Jurkat, Clone E6-1 (cell line): ENCODE results near the gene NDST1.

ENCODE experiments used
- DNase-seq: peaks from one replicate; pipeline ENCODE4 v3.0.0-alpha.2; 2011; ENCODE audit warnings: low read depth, low spot score
- H3K4me3 ChIP-seq: 2 replicates; pipeline ENCODE4 v1.5.1; 2011; ENCODE audit warnings: mild to moderate bottlenecking, low read length, control low read depth, moderate library complexity

The NDST1 gene

DNA sequence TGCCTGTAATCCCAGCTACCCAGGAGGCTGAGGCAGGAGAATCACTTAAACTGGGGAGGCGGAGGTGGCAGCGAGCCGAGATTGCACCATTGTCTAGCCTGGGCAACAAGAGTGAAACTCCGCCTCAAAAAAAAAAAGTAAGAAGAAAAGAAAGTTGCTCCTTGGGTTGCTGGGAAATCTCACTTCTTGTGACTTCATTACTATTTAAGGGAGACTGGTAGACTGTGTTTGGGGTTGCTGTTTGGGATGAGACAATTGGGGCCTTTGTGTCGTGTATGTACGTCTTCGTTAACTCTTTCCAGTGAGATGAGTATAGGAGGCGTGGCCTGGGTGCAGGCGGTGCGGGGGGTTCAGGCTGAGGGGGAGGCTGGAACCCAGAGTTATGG lies 11.6 kb downstream of the NDST1 start:
- DNase-seq, result no peak
- no peak overlapping the region for H3K4me3 ChIP-seq

DNA sequence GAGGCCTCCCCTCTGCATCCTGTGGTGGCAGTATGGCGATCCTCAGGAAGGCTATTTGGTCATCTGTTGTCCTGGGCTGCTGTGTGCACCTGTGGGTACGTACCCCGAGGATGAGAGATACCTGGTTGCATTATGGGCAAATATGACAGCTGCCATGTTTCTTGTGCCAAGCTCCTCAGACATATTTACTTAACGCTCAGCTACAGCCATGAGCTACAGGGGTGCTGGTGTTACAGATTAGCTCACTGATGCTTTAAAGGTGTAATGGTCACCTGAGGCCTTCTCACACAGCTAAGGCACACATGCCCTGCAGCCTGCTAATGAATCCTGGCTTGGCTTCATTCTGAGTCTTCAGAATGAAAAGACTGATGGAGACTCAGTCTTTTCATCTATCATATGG lies 12.0 kb downstream of the NDST1 start:
- no peak overlapping the region for H3K4me3 ChIP-seq
- no peak for DNase-seq

DNA sequence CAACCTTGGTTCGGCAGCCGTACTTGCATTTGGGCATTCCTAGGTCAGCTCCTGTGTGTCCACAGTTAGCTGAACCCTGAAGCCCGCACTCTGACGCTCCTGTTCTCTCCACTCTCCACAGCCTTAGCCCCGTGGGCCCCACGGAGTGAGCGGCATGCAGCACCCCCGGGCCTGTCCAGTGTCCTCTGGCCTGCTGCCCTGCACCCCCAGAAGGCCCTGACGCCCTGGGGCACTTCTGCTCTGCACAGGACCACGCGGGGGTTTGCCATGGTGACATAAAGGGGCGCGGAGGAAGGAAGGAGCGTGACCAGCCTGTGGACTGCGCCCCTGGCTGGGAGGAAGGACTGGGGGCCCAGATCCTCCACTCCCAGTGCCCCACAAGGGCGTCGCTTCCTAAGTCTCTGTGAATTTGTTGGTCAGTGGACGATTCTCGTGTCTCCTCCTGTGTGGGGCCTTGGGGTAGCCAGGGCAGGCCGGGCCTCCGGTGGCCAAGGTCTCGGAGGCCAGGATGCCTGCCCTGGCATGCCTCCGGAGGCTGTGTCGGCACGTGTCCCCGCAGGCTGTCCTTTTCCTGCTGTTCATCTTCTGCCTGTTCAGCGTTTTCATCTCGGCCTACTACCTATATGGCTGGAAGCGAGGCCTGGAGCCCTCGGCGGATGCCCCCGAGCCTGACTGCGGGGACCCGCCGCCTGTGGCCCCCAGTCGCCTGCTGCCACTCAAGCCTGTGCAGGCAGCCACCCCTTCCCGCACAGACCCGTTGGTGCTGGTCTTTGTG lies 13.0 kb downstream of the NDST1 start:
- no peak overlapping the region for H3K4me3 ChIP-seq
- no peak for DNase-seq

DNA sequence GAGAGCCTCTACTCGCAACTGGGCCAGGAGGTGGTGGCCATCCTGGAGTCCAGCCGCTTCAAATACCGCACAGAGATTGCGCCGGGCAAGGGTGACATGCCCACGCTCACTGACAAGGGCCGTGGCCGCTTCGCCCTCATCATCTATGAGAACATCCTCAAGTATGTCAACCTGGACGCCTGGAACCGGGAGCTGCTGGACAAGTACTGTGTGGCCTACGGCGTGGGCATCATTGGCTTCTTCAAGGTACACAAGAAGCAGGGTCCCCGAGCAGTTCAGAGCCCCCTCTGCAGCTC lies 13.5 kb downstream of the NDST1 start:
- DNase-seq, result no peak
- no peak overlapping the region for H3K4me3 ChIP-seq

DNA sequence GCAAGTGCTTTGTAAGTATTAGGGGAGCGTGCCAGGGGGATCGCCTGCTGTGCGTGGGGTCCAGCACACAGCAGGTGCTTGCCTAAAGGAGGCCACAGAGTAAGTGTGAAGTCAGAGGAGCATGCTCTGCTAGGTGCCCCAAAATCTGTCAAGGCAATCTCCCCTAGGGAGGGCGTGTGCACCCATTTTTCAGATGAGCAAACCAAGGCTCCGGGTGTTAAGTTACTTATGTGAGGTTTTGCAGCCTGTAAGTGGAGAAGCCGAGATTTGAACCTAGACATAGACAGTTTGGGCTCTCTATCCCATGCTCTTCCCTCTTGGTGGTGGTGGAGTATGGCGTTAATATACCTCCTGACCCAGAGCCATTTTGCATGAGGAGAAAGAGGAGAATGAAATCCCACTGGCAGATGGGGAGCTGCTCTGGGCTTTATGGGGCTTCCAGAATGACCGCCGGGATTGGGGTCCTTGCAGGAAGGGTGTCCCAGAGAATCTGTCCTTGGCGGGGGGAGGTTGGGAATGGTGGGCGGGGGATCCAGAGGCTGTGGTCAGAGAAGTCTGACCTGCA lies 14.1 kb downstream of the NDST1 start:
- no peak overlapping the region for H3K4me3 ChIP-seq
- no peak for DNase-seq

DNA sequence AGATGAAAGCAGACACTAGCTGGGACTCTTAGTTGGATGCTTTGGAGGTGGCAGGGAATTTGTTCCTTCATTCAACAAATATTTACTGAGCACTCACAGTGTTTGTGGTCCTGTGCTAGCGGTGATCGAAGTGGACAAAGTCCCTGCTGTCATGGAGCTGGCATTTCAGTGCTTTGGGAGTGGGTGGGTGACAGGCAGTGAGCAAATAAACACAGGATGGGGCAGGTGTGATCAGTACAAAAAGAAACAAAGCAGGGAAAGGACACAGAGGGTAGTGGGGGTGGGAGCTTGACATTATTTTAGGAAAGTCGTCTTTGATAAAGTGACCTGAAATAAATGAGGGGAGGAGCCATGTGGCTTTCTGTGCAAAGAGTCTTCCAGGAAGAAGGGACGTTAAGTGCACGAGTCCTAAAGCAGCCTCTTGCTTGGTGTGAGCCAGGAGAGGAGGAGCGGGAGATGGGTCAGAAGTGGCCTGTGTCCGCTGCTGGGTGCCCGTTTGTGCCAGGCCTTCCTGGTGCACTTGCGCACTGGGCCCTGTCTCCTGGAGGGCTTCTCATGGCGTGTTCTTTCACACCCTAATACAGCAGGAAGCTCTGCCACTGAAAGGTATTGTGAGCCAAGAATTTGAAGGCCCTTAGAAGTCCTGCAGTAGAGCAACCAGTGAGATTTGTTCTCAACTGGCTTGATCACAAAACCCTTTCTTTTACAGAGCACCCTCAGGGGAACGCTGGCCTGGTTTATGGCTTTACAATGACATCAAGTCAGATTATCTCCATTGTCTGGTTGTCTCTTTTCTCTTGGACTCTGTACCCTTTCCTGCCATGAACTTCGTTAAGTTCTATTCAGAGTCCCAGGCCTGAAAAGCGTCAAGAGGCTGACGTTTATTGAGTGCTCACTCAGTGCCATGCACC lies 14.8 kb downstream of the NDST1 start:
- no peak for DNase-seq
- no peak overlapping the region for H3K4me3 ChIP-seq

DNA sequence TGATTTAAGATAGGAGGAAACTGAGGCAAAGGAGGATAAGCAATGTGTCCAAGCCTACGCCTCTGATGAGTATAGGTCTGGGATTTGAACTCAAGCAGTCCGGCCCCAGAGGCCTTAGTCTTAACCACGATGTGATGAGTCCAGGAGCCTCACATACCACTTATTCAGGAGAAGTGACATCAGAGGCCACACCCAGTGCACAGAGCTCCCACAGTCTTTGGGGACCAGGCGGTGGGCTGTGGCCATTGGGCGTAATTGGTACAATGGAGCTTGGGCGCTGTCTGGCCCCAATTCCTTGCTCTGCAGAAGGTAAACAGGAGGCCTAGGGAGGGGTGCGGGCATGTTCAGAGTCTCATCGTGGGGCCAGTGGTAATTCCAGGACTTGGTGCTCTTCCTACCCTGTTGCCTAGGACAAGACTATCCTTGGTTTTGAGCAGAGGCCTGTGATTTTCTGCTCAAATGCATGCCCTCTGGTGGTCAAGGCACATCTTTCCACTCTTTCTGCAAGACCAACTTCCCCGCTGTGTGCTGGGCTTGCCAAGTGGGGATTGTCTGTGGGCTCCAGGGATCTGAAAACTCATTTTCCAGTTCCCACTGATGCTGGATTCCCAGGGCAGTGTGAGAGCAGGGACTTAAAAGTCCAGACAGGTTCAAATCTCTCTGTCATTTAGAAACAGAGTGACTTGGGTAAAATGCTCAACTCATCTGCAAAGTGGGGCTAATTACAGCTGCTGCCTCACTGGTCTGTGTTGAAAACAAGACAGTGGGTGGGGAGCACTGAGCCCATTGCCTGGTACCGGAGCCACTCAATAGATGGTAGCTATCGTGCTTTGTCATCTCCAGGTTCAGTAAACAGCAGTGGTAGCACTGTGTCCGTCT lies 15.8 kb downstream of the NDST1 start:
- peak; percentile 39 for DNase-seq
- H3K4me3 ChIP-seq, result no peak overlapping the region

DNA sequence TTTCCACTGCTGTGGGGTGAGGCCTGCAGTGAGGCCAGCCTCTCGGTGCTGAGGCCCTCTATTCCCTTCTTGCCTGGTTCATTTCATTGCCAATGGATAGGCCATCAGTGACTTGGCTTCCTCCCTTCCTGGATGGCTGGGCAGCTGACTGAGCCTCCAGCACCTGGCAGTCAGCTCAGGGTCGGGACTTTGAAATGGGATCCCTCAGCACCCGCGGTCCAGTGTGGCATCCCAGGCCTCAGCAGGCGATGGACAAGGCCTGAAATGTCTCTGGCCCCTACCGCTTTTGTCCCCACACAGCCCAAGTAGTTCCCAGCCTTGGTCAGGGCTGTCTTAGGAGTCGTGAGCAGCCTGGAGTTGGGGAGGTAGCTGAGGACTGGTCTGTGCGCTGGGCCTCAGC lies 17.2 kb downstream of the NDST1 start:
- DNase-seq, result no peak
- H3K4me3 ChIP-seq, result no peak overlapping the region

DNA sequence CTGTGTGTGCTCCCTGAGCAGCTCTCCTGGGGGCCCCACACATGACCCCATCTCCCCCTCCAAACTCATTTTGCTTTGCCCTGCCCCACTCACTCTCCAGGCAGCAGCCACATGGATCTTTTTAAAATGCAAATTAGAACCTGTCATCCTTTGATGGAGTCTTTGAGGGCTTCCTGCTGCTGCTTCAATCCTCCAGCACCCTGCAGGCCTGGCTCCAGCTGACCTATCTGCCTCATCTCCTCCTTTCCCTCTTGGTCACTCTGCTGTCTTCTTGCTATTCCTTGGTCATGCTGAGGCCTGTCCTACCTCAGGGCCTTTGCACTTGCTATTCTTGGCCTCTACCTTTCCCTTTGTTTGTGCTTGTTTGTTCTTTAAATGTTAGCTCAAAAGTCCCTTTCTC lies 17.9 kb downstream of the NDST1 start:
- no peak overlapping the region for H3K4me3 ChIP-seq
- no peak for DNase-seq

DNA sequence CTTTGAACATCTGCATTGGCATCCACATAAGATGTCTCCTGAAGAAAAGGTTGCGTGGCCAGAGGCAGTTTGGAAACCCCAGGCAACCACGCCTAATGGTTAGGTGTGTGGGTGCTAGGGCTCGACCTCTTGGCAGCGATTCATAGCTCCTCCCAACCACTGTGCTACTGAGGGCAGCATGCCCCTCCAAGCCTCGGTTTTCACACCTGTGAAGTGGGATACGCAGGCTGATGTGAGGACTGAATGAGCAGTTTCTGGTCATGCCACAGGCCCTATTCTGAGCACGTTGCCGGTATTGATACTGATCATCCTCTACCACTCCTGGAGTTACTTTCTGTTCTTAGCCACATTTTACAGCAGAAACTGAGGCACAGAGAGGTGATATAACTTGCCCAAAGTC lies 19.1 kb downstream of the NDST1 start:
- DNase-seq, result peak; percentile 9
- H3K4me3 ChIP-seq, result no peak overlapping the region

DNA sequence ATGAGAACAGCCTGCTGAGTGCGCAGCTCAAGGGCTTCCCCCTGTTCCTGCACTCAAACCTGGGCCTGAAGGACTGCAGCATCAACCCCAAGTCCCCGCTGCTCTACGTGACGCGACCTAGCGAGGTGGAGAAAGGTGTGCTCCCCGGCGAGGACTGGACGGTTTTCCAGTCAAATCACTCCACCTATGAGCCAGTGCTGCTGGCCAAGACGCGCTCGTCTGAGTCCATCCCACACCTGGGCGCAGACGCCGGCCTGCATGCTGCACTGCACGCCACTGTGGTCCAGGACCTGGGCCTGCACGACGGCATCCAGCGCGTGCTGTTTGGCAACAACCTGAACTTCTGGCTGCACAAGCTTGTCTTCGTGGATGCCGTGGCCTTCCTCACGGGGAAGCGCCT lies 19.9 kb downstream of the NDST1 start:
- no peak overlapping the region for H3K4me3 ChIP-seq
- DNase-seq, result no peak

DNA sequence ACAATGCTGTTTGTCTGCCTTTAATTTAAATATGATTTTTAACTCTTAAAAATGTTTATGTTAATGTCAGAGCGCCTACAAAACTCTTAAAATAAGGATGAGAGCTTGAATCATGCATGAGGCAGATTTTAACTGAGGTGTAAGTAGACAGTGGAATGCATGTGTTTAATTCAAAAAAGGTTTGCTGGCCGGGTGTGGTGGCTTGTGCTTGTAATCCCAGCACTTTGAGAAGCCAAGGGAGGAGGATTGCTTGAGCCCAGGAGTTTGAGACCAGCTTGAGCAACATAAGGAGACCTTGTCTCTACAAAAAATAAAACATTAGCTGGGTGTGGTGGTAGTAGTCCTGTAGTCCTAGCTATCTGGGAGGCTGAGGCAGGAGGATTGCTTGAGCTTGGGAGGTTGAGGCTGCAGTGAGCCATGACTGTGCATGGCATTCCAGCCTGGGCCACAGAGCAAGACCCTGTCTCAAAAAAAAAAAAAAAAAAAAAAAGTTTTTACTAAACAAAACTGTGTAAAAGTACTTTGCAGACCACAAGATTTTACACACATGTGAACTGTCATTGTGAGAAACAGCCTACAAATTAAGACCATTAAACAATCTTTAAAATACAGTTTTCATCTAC lies 21.1 kb downstream of the NDST1 start:
- H3K4me3 ChIP-seq, result no peak overlapping the region
- no peak for DNase-seq

DNA sequence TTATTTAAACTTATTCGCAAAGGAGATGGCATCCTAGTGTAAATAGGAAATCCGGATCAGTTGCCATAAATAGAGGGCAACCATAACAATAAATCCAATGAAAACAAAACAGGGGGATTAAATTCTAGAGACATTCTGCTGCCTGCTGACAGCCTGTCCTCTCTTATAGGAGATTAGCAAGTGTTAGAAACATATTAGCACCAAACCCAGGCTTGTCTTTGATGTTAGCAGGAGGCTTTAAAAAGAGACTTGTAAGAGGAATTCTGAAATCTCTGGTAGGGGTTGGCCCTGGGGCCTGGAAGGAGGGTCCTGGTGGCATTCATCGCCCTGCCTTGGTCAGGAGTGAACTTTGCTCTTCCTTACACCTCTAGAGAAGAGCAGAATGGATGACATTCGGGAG lies 21.6 kb downstream of the NDST1 start:
- no peak for DNase-seq
- no peak overlapping the region for H3K4me3 ChIP-seq

DNA sequence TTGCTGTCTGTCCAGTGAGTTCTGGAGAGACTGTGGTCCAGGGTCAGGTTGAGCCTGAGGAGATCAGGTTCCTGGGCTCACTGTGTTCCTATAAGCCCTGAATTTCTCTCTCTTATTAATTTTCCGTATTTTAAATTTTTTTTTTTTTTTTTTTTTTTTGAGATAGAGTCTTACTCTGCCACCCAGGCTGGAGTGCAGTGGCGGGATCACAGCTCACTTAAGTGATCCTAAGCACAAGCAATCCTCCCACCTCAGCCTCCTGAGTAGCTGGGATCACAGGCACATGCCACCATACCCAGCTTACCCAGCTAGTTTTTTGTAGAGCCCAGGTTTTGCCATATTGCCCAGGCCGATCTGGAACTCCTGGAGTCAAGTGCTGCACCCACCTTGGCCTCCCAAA lies 22.5 kb downstream of the NDST1 start:
- no peak for DNase-seq
- H3K4me3 ChIP-seq, result no peak overlapping the region

DNA sequence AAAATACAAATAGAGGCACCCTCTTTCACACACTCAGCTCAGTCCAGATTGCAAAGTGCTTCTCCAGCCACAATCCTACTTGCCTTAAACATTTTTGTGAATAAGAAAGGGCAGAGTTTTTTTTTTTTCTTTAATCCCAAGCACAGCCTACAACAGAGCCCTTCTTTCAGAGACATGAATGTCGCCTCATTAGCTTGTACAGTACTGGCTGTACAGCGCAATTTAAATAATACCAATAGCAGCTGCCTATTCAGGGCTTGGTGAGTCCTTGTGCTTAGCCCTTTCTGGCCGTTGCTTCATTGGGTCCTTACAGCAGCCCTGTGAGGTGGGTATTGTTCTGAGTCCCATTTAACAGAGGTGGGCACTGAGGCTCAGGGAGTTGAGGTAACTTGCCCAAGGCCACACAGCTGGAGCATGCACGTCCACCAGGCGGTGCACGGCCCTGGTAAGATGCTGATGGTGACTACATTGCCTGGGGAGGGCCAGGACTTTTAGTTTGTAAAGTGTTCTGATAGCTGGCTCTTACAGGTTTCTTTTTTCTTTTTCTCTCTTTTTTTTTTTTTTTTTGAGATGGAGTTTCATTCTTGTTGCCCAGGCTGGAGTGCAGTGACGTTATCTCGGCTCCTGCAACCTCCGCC lies 23.1 kb downstream of the NDST1 start:
- no peak overlapping the region for H3K4me3 ChIP-seq
- DNase-seq, result no peak

DNA sequence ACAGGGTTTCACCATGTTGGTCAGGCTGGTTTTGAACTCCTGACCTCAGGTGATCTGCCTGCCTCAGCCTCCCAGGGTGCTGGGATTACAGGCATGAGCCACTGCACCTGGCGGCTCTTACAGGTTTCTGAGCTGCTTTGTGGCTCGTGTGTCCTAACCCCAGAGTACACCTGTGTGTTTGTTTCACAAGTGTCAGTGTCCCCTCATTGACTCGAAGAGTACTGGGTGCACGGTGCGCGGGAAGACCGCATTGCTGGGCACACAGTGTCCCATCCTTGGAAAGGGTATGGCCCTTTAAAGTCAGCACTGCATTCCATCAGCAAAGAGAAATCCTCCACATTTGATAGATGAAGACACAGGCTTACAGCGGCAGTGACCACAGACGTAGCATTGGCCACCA lies 23.8 kb downstream of the NDST1 start:
- DNase-seq, result no peak
- no peak overlapping the region for H3K4me3 ChIP-seq

DNA sequence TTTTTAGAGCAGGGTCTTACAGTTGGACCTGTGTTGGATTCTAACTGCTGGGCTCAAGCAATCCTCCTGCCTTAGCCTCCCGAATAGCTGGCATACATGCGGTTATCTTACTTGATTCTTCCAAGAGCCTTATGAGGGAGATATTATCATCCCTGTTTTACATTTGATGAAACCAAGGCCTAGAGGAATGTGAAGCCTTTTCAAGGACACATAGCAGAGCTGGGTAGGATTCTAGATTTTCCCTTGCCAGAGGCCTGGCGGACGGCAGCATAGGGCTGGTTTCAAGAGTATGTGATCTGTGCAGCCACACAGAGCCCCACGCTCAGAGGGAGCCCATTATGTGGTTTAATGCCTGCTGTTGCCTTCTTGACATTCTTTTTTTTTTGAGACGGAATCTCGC lies 24.2 kb downstream of the NDST1 start:
- H3K4me3 ChIP-seq, result no peak overlapping the region
- DNase-seq, result no peak

DNA sequence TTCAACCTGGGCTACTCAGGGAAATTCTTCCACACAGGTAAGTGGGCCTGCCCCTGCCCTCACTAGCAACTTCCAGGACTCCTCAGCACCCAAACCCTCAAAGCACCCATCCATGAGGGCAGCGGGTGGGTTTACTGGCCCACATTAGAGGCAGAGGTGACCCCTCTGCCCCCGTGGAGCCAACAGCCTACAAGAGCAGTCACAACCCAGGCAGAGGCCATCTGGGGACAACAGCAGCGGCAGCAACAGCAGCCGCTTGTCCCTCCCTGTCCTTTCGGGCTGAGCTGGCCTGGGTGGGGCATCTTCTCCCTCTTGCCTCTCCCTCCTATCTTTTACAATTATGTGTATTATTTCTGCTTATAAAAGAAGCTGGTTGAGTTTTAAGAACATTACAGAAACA lies 25.1 kb downstream of the NDST1 start:
- H3K4me3 ChIP-seq, result no peak overlapping the region
- no peak for DNase-seq

DNA sequence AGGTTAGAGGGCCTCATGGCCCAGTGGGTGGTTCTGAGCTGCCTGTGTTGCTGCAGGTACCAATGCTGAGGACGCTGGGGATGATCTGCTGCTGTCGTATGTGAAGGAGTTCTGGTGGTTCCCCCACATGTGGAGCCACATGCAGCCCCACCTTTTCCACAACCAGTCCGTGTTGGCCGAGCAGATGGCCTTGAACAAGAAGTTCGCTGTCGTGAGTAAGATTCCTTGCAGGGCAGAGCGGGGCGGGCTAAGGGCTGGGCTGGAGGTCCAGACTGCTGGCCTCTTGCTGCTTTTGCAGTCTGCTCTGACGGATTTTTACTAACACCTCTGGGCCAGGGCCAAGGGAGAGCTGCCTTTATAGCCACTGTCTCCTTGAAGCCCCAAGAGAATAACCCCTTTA lies 26.9 kb downstream of the NDST1 start:
- H3K4me3 ChIP-seq, result no peak overlapping the region
- no peak for DNase-seq
